Measurements from ENCODE around the gene CRACR2B. TPM values are rescaled to one million over a fixed set of nuclear protein-coding genes. Genes with fewer than 3 reads are reported as not detected.

The CRACR2B gene
- total and polyA plus RNA-seq, 10 of the 15 experiments (the other 5 are each of a cell fraction or from before 2014, with no cell fraction given), result 0.10 to 33.7 (median 12.7) TPM

GRCh38 chr11:800473-800872 lies 27.2 kb upstream of the CRACR2B start (continued):
- no peak for TF ChIP-seq ZNF687 (IDR thresholded peaks at IDR 0.05)
- TF ChIP-seq CTCF (IDR thresholded peaks at IDR 0.05 in 2 of 3, conservative IDR thresholded peaks at IDR 0.05 in 1 of 3; ENCODE audit: control insufficient read depth in 2 of 3, extremely low read depth in 1 of 3, insufficient read depth in 1 of 3, low read depth in 3 of 3, low read length in 3 of 3), result no peak
- no peak for TF ChIP-seq PBX3 (IDR thresholded peaks at IDR 0.05; ENCODE audit: insufficient replicate concordance, low read depth, low read length)
- TF ChIP-seq EP300 (IDR thresholded peaks at IDR 0.05; ENCODE audit: borderline replicate concordance in 1 of 2, control insufficient read depth in 1 of 2, low read depth in 2 of 2, low read length in 2 of 2), result no peak
- TF ChIP-seq RB1 (IDR thresholded peaks at IDR 0.05; ENCODE audit: borderline replicate concordance), result no peak
